Trophoblast cell (in vitro differentiated cells and primary cell): ENCODE results near the gene CDC73.
"Not testable (repeated sequence)": the region's sequence is repeated elsewhere in the genome, so short reads cannot be mapped to it uniquely, and the experiment has no call there.

ENCODE experiments used
- DNase-seq, 2 donors: peaks; one replicate each; pipeline ENCODE4 v3.0.0-alpha.2; 2016
- H2AFZ ChIP-seq: 2 replicates; pipeline ENCODE4 v1.6.1; 2013; ENCODE audit warnings: low read length, moderate library complexity, mild to moderate bottlenecking; ENCODE audit not compliant: insufficient read depth, poor library complexity
- H2AK5ac ChIP-seq: 2 replicates; pipeline ENCODE4 v1.6.1; 2013; ENCODE audit warnings: mild to moderate bottlenecking, low read length
- H2BK120ac ChIP-seq: 2 replicates; pipeline ENCODE4 v1.6.1; 2013; ENCODE audit warnings: low read length, mild to moderate bottlenecking, moderate library complexity; ENCODE audit not compliant: insufficient read depth, poor library complexity
- H2BK12ac ChIP-seq: 2 replicates; pipeline ENCODE4 v1.6.1; 2013; ENCODE audit warnings: mild to moderate bottlenecking, low read length, moderate library complexity
- H2BK5ac ChIP-seq: 2 replicates; pipeline ENCODE4 v1.6.1; 2013; ENCODE audit warnings: low read length, low read depth, moderate library complexity, mild to moderate bottlenecking; ENCODE audit not compliant: poor library complexity
- H3K14ac ChIP-seq: 2 replicates; pipeline ENCODE4 v1.6.1; 2013; ENCODE audit warnings: mild to moderate bottlenecking, low read length
- H3K18ac ChIP-seq: 2 replicates; pipeline ENCODE4 v1.6.1; 2013; ENCODE audit warnings: mild to moderate bottlenecking, low read length
- H3K23ac ChIP-seq: 2 replicates; pipeline ENCODE4 v1.6.1; 2013; ENCODE audit warnings: low read length
- H3K27ac ChIP-seq: 2 replicates; pipeline ENCODE4 v1.5.1; 2013; ENCODE audit warnings: low read depth, mild to moderate bottlenecking, inconsistent platforms, low read length, moderate library complexity
- H3K27me3 ChIP-seq: 2 replicates; pipeline ENCODE4 v1.6.1; 2013; ENCODE audit warnings: inconsistent platforms, mild to moderate bottlenecking, low read length, moderate library complexity; ENCODE audit not compliant: insufficient read depth
- H3K36me3 ChIP-seq, 2 experiments: 1 replicate in 1 of 2; 2 replicates in 1 of 2; pipeline ENCODE4 v1.6.1; 2013; ENCODE audit warnings: low read length in 2 of 2, mild to moderate bottlenecking in 2 of 2, moderate library complexity in 1 of 2; ENCODE audit not compliant: insufficient read depth in 2 of 2, control insufficient read depth in 1 of 2
- H3K4ac ChIP-seq: 2 replicates; pipeline ENCODE4 v1.6.1; 2013; ENCODE audit warnings: low read depth, mild to moderate bottlenecking, low read length, moderate library complexity
- H3K4me1 ChIP-seq, 2 experiments: 1 replicate in 1 of 2; 2 replicates in 1 of 2; pipeline ENCODE4 v1.6.1; 2013; ENCODE audit warnings: low read length in 2 of 2, mild to moderate bottlenecking in 2 of 2, moderate library complexity in 1 of 2; ENCODE audit not compliant: insufficient read depth in 2 of 2, control insufficient read depth in 1 of 2
- H3K4me2 ChIP-seq: 2 replicates; pipeline ENCODE4 v1.6.1; 2013; ENCODE audit warnings: inconsistent platforms, mild to moderate bottlenecking, low read length, moderate library complexity
- H3K4me3 ChIP-seq: 2 replicates; pipeline ENCODE4 v1.5.1; 2013; ENCODE audit warnings: mild to moderate bottlenecking, low read depth, low read length, inconsistent platforms
- H3K79me1 ChIP-seq: one replicate; pipeline ENCODE4 v1.6.1; 2013; ENCODE audit warnings: low read length
- H3K79me2 ChIP-seq: 2 replicates; pipeline ENCODE4 v1.6.1; 2013; ENCODE audit warnings: low read length, mild to moderate bottlenecking; ENCODE audit not compliant: control insufficient read depth, insufficient read depth, poor library complexity
- H3K9ac ChIP-seq: 2 replicates; pipeline ENCODE4 v1.6.1; 2013; ENCODE audit warnings: mild to moderate bottlenecking, low read length
- H3K9me3 ChIP-seq: 2 replicates; pipeline ENCODE4 v1.6.1; 2013; ENCODE audit warnings: low read depth, mild to moderate bottlenecking, control low read depth, inconsistent platforms, low read length; ENCODE audit not compliant: insufficient read depth
- H4K12ac ChIP-seq: 2 replicates; pipeline ENCODE4 v1.6.1; 2013; ENCODE audit warnings: low read depth, mild to moderate bottlenecking, low read length, moderate library complexity
- H4K8ac ChIP-seq: 2 replicates; pipeline ENCODE4 v1.6.1; 2013; ENCODE audit warnings: low read depth, mild to moderate bottlenecking, low read length, moderate library complexity
- H4K91ac ChIP-seq: one replicate; pipeline ENCODE4 v1.6.1; 2013; ENCODE audit warnings: low read depth, mild to moderate bottlenecking, low read length, moderate library complexity
- WGBS: extraction: QIAGEN DNeasy Blood & Tissue Kit; methylation state at CpG from one replicate; pipeline ENCODE4 v1.1.7; 2013; ENCODE audit warnings: missing lambda C conversion rate; ENCODE audit not compliant: insufficient read length, insufficient coverage; ENCODE audit errors: extremely low coverage; 5-methylcytosine and 5-hydroxymethylcytosine counted together

Gene CDC73

GRCh38 chr1:193113992-193114332 is 7.9 kb upstream of the CDC73 start:
- Histone ChIP-seq H3K23ac (no peak overlapping the region), H3K79me1 (peaks cover 2% of the 10 kb centered on the region), H2BK12ac (no peak overlapping the region), H3K4me2 (no peak overlapping the region), H3K4ac (no peak overlapping the region), H3K27ac (no peak overlapping the region), H4K91ac (no peak overlapping the region), H3K14ac (no peak overlapping the region), H4K8ac (no peak overlapping the region), H3K9me3 (no peaks in the 10 kb centered on the region), H2AFZ (no peak overlapping the region), H3K4me3 (no peak overlapping the region), H3K27me3 (no peaks in the 10 kb centered on the region), H3K18ac (no peak overlapping the region), H3K36me3 (no peaks in the 10 kb centered on the region), H3K4me1 (peaks cover 4 to 10% of the 10 kb centered on the region in 2 experiments), H2BK5ac (no peak overlapping the region), H2BK120ac (no peak overlapping the region), H2AK5ac (no peak overlapping the region), H4K12ac (no peak overlapping the region), H3K79me2 (no peaks in the 10 kb centered on the region), H3K9ac (no peak overlapping the region)
- DNase-seq, result no peak

- Histone ChIP-seq H4K12ac (no peak overlapping the region), H3K9ac (no peak overlapping the region), H4K91ac (no peak overlapping the region), H3K14ac (no peak overlapping the region), H2BK5ac (no peak overlapping the region), H3K79me2 (no peaks in the 10 kb centered on the region), H3K79me1 (peaks cover 2% of the 10 kb centered on the region), H3K4me2 (no peak overlapping the region), H3K27me3 (no peaks in the 10 kb centered on the region), H3K4me1 (peaks cover 4 to 10% of the 10 kb centered on the region in 2 experiments), H3K4me3 (no peak overlapping the region), H3K18ac (no peak overlapping the region), H3K9me3 (no peaks in the 10 kb centered on the region), H3K36me3 (no peaks in the 10 kb centered on the region), H3K23ac (no peak overlapping the region), H2AK5ac (no peak overlapping the region), H2AFZ (no peak overlapping the region), H2BK12ac (no peak overlapping the region), H3K27ac (no peak overlapping the region), H4K8ac (no peak overlapping the region), H2BK120ac (no peak overlapping the region), H3K4ac (no peak overlapping the region)
- no CpG with 5 or more reads among the region's 6 CpGs for WGBS
- no peak for DNase-seq
These were observed 7.2 kb upstream of the CDC73 start for GRCh38 chr1:193114485-193115095.

- H2BK5ac ChIP-seq, result no peak overlapping the region
- no peaks in the 10 kb centered on the region for H3K79me2 ChIP-seq
- no peaks in the 10 kb centered on the region for H3K9me3 ChIP-seq
- H4K91ac ChIP-seq, result no peak overlapping the region
- H2BK120ac ChIP-seq, result peak overlapping the region; percentile 24
- peak overlapping the region; percentile 14 for H3K4me2 ChIP-seq
- no peak overlapping the region for H3K4ac ChIP-seq
- H3K36me3 ChIP-seq, result no peaks in the 10 kb centered on the region
- H4K12ac ChIP-seq, result no peak overlapping the region
- H4K8ac ChIP-seq, result peak overlapping the region; percentile 66
- no peak overlapping the region for H3K23ac ChIP-seq
- DNase-seq, result peak; percentile 72 to 80
- peak overlapping the region; percentile 66 for H2BK12ac ChIP-seq
- no peaks in the 10 kb centered on the region for H3K27me3 ChIP-seq
- peaks cover 4 to 10% of the 10 kb centered on the region in 2 experiments for H3K4me1 ChIP-seq
- H3K9ac ChIP-seq, result no peak overlapping the region
- H2AK5ac ChIP-seq, result no peak overlapping the region
- H3K14ac ChIP-seq, result no peak overlapping the region
- WGBS, result no CpG with 5 or more reads among the region's 1 CpG
- H3K18ac ChIP-seq, result no peak overlapping the region
- no peak overlapping the region for H3K4me3 ChIP-seq
- H3K79me1 ChIP-seq, result peaks cover 2% of the 10 kb centered on the region
- no peak overlapping the region for H2AFZ ChIP-seq
- peak overlapping the region; percentile 43 for H3K27ac ChIP-seq
These were observed 6.1 kb upstream of the CDC73 start for GRCh38 chr1:193115629-193116227.

GRCh38 chr1:193117167-193117566 is 4.7 kb upstream of the CDC73 start:
- WGBS, result no CpG with 5 or more reads among the region's 6 CpGs
- not testable (repeated sequence) for H2AFZ ChIP-seq, H3K4me1 ChIP-seq, H3K14ac ChIP-seq, H2AK5ac ChIP-seq, H3K9me3 ChIP-seq, H2BK120ac ChIP-seq, H4K12ac ChIP-seq, H4K8ac ChIP-seq, H3K18ac ChIP-seq, H4K91ac ChIP-seq, H3K36me3 ChIP-seq, H3K4me3 ChIP-seq, H2BK5ac ChIP-seq, DNase-seq, H3K9ac ChIP-seq, H3K79me2 ChIP-seq, H2BK12ac ChIP-seq, H3K4ac ChIP-seq, H3K23ac ChIP-seq, H3K4me2 ChIP-seq, H3K27ac ChIP-seq, H3K27me3 ChIP-seq, H3K79me1 ChIP-seq
